HCT116 (cell line): Measurements from ENCODE around the gene SAPCD2. TPM values are rescaled to one million over a fixed set of nuclear protein-coding genes. Genes with fewer than 3 reads are reported as not detected.

Experiments used
- ATAC-seq: fragments of 200-7000 bp; cut with Tn5 transposase; 2 replicates; pipeline ENCODE4 v1.9.1; 2020; ENCODE audit warnings: mild to moderate bottlenecking, moderate library complexity
- BruUV-seq: library from RNA; stranded (reverse); fragments of 400-500 nt; replicated peaks from 2 replicates; lab custom pipeline; 2021; lab: Mats Ljungman, UMichigan
- CTCF ChIA-PET: fragments of 300-600 bp; sonication (Branson Sonifier 250); formaldehyde crosslinking; loops from one replicate; lab custom pipeline; 2021; ENCODE audit warnings: antibody characterized with exemption; lab: Charles Lee
- POLR2A ChIA-PET: fragments of 300-600, 350-600 bp; sonication (Branson Sonifier 250); formaldehyde crosslinking; loops from one replicate; lab custom pipeline; 2021; ENCODE audit warnings: antibody characterized with exemption; lab: Charles Lee
- RAD21 ChIA-PET, 2 experiments: fragments of 300-600 bp; sonication (Branson Sonifier 250); formaldehyde crosslinking; loops; one replicate each; lab custom pipeline; 2023; ENCODE audit warnings: low total read pairs in 2 of 2; ENCODE audit not compliant: uncharacterized antibody in 2 of 2, unreplicated experiment in 2 of 2, low non-redundant PET in 1 of 2; lab: Charles Lee
- DNase-seq: peaks from one replicate; pipeline ENCODE4 v3.0.0-alpha.2; 2010; ENCODE audit warnings: low read depth, low spot score
- H2AFZ ChIP-seq: fragments of 200-600 bp; shearing (Covaris generic), sonication (generic); 2 replicates; pipeline ENCODE4 v1.6.1; 2017; ENCODE audit warnings: low read depth, mixed run types, mixed read lengths, antibody characterized with exemption, low read length; ENCODE audit not compliant: poor library complexity, severe bottlenecking
- H3K27ac ChIP-seq: 2 replicates; pipeline ENCODE4 v1.5.1; 2012; ENCODE audit warnings: low read depth, low read length
- H3K27me3 ChIP-seq: fragments of 200-600 bp; sonication (generic); 2 replicates; pipeline ENCODE4 v1.6.1; 2016; ENCODE audit warnings: mixed run types, low read length, mixed read lengths; ENCODE audit not compliant: insufficient read depth
- H3K36me3 ChIP-seq, 2 experiments: fragments of 200-500 bp in 1 of 2; fragments of 200-600 bp in 1 of 2; sonication (Bioruptor generic) in 1 of 2; sonication (generic) in 1 of 2; 2 replicates each; pipeline versions ENCODE4 v1.5.1 to v1.6.1; 2014 to 2016; ENCODE audit warnings: low read length in 2 of 2, inconsistent platforms in 1 of 2, mixed read lengths in 1 of 2, mixed run types in 1 of 2; ENCODE audit not compliant: insufficient read depth in 2 of 2, control insufficient read depth in 1 of 2
- H3K4me1 ChIP-seq, 2 experiments: fragments of 200-600 bp in 1 of 2; sonication (generic) in 1 of 2; 2 replicates each; pipeline versions ENCODE4 v1.5.1 to v1.6.1; 2012 to 2017; ENCODE audit warnings: low read length in 2 of 2, inconsistent platforms in 1 of 2, mild to moderate bottlenecking in 1 of 2, mixed read lengths in 1 of 2, mixed run types in 1 of 2, moderate library complexity in 1 of 2; ENCODE audit not compliant: insufficient read depth in 2 of 2, control insufficient read depth in 1 of 2
- H3K4me2 ChIP-seq: fragments of 200-600 bp; sonication (generic); 2 replicates; pipeline ENCODE4 v1.6.1; 2017; ENCODE audit warnings: mixed run types, low read length, mixed read lengths
- H3K4me3 ChIP-seq, 2 experiments: fragments of 200-600 bp in 1 of 2; sonication (generic) in 1 of 2; replicated peaks in 1 of 2; 2 replicates each; pipeline ENCODE4 v1.5.1; 2011 to 2016; ENCODE audit warnings: low read length in 2 of 2, control low read depth in 1 of 2, low read depth in 1 of 2, mild to moderate bottlenecking in 1 of 2, mixed read lengths in 1 of 2, mixed run types in 1 of 2
- H3K79me2 ChIP-seq: fragments of 200-600 bp; sonication (generic); 2 replicates; pipeline ENCODE4 v1.6.1; 2017; ENCODE audit warnings: mild to moderate bottlenecking, mixed run types, low read length, moderate library complexity, mixed read lengths; ENCODE audit not compliant: insufficient read depth
- H3K9ac ChIP-seq: fragments of 200-600 bp; sonication (generic); 2 replicates; pipeline ENCODE4 v1.6.1; 2016; ENCODE audit warnings: low read length, mixed read lengths
- H3K9me2 ChIP-seq: fragments of 200-600 bp; sonication (generic), shearing (Covaris generic); 2 replicates; pipeline ENCODE4 v1.6.1; 2017; ENCODE audit warnings: mixed run types, mild to moderate bottlenecking, moderate library complexity; ENCODE audit not compliant: insufficient read depth
- H3K9me3 ChIP-seq, 2 experiments: fragments of 200-500 bp in 1 of 2; fragments of 200-600 bp in 1 of 2; sonication (Bioruptor generic) in 1 of 2; sonication (generic) in 1 of 2; 2 replicates each; pipeline ENCODE4 v1.6.1; 2014 to 2017; ENCODE audit warnings: low read length in 2 of 2, mixed read lengths in 2 of 2, inconsistent platforms in 1 of 2, low read depth in 1 of 2, mild to moderate bottlenecking in 1 of 2, mixed run types in 1 of 2, moderate library complexity in 1 of 2; ENCODE audit not compliant: control insufficient read depth in 1 of 2, insufficient read depth in 1 of 2
- H4K20me1 ChIP-seq: fragments of 200-600 bp; sonication (generic), shearing (Covaris generic); 2 replicates; pipeline ENCODE4 v1.6.1; 2017; ENCODE audit warnings: mixed run types, mild to moderate bottlenecking, moderate library complexity; ENCODE audit not compliant: insufficient read depth
- CBX3 ChIP-seq: IDR thresholded peaks from 2 replicates; pipeline ENCODE4 v1.6.1; 2012; ENCODE audit warnings: low read depth
- CEBPB ChIP-seq: IDR thresholded peaks from 2 replicates; pipeline ENCODE4 v1.6.1; 2012; ENCODE audit warnings: low read depth
- CTCF ChIP-seq, 3 experiments: fragments of 200-600 bp in 1 of 3; sonication (generic) in 1 of 3; IDR thresholded peaks in 2 of 3; conservative IDR thresholded peaks in 1 of 3; 2 replicates each; pipeline ENCODE4 v1.5.1; 2012 to 2017; ENCODE audit warnings: low read depth in 2 of 3, low read length in 2 of 3, antibody characterized with exemption in 1 of 3, borderline replicate concordance in 1 of 3, control low read depth in 1 of 3, mild to moderate bottlenecking in 1 of 3, mixed read lengths in 1 of 3, mixed run types in 1 of 3, moderate library complexity in 1 of 3; ENCODE audit not compliant: insufficient read depth in 1 of 3
- EGR1 ChIP-seq: IDR thresholded peaks from 2 replicates; pipeline ENCODE4 v1.6.1; 2012; ENCODE audit warnings: low read depth
- ELF1 ChIP-seq: IDR thresholded peaks from 2 replicates; pipeline ENCODE4 v1.6.1; 2012; ENCODE audit warnings: low read depth, borderline replicate concordance
- EZH2phosphoT487 ChIP-seq: fragments of 200-600 bp; IDR thresholded peaks from 2 replicates; pipeline ENCODE4 v1.6.1; 2018; ENCODE audit warnings: antibody characterized with exemption, borderline replicate concordance
- FOSL1 ChIP-seq: IDR thresholded peaks from 2 replicates; pipeline ENCODE4 v1.6.1; 2012; ENCODE audit warnings: low read depth
- JUND ChIP-seq: IDR thresholded peaks from 2 replicates; pipeline ENCODE4 v1.6.1; 2012
- POLR2A ChIP-seq: IDR thresholded peaks from 2 replicates; pipeline ENCODE4 v1.7.0; 2011; ENCODE audit warnings: borderline replicate concordance; ENCODE audit not compliant: insufficient read depth, insufficient read length; ENCODE audit errors: extremely low read depth
- POLR2AphosphoS5 ChIP-seq: IDR thresholded peaks from 2 replicates; pipeline ENCODE4 v1.6.1; 2011; ENCODE audit warnings: mild to moderate bottlenecking, low read depth, low read length, moderate library complexity
- REST ChIP-seq: IDR thresholded peaks from 2 replicates; pipeline ENCODE4 v1.6.1; 2012; ENCODE audit warnings: low read depth
- SIN3A ChIP-seq: IDR thresholded peaks from 2 replicates; pipeline ENCODE4 v1.6.1; 2012; ENCODE audit warnings: low read depth
- SP1 ChIP-seq: IDR thresholded peaks from 2 replicates; pipeline ENCODE4 v1.6.1; 2012; ENCODE audit warnings: low read depth
- TCF7L2 ChIP-seq: IDR thresholded peaks from 2 replicates; pipeline ENCODE4 v1.7.0; 2011; ENCODE audit warnings: borderline replicate concordance, inconsistent platforms; ENCODE audit not compliant: insufficient read depth, insufficient read length; ENCODE audit errors: extremely low read depth
- YY1 ChIP-seq: IDR thresholded peaks from 2 replicates; pipeline ENCODE4 v1.6.1; 2011; ENCODE audit warnings: low read length, low read depth, moderate library complexity, mild to moderate bottlenecking; ENCODE audit not compliant: insufficient replicate concordance; ENCODE audit errors: extremely low read depth
- ZFX ChIP-seq: fragments of 450-650 bp; IDR thresholded peaks from 2 replicates; pipeline ENCODE4 v1.6.1; 2017
- ZNF274 ChIP-seq: fragments of 200-500 bp; sonication (Bioruptor generic); IDR thresholded peaks from 2 replicates; pipeline ENCODE4 v1.6.1; 2014; ENCODE audit warnings: mild to moderate bottlenecking, low read depth, low read length, inconsistent platforms
- intact Hi-C: fragments of 100-400 bp; cut with micrococcal nuclease; formaldehyde crosslinking; loops from 2 replicates; pipeline ENCODE4 v1.10.0; 2022
- total RNA-seq: library from RNA; stranded (reverse); gene quantifications from one replicate; pipeline ENCODE4 v1.2.1, GENCODE V29; 2021; ENCODE audit not compliant: unreplicated experiment
- TF ChIP-seq, protein P1 (sequence below): IDR thresholded peaks from 2 replicates; pipeline ENCODE4 v1.6.1; 2012
- TF ChIP-seq, protein P2 (sequence below): IDR thresholded peaks from 2 replicates; pipeline ENCODE4 v1.6.1; 2011; ENCODE audit warnings: mild to moderate bottlenecking, low read length, moderate library complexity; ENCODE audit not compliant: insufficient replicate concordance; ENCODE audit errors: extremely low read depth

Gene SAPCD2
- total RNA-seq, 1 experiment from 2014 or later, result 71.7 TPM

GRCh38 chr9:137112564-137113384, 42.4 kb upstream of the SAPCD2 start:
- H3K79me2 ChIP-seq, result peaks cover 19% of the 10 kb centered on the region
- H2AFZ ChIP-seq, result no peak overlapping the region
- intact Hi-C loops, result no loop called here
- no peaks in the 10 kb centered on the region for H3K27me3 ChIP-seq
- BruUV-seq, result no TSS peak
- H3K4me1 ChIP-seq, result peaks cover 4 to 19% of the 10 kb centered on the region in 2 experiments
- H3K36me3 ChIP-seq, result peaks cover 8 to 47% of the 10 kb centered on the region in 2 experiments; a peak in 3 of 4 replicates
- ChIA-PET POLR2A (no interaction called here), RAD21 (interaction anchor here in 1 of 2 experiments (0.6 kb wide), 1 partner anchor 148 kb away, joined by 4 read pairs; no protein-coding TSS in a partner anchor), CTCF (interaction anchor here (1.2 kb wide), 1 partner anchor 124 kb away, joined by 4 read pairs; no protein-coding TSS in a partner anchor)
- peak overlapping the region; percentile 55; the same call in 1 of the 2 replicates for H3K27ac ChIP-seq
- no peaks in the 10 kb centered on the region for H4K20me1 ChIP-seq
- H3K9ac ChIP-seq, result peak overlapping the region; percentile 47; the same call in 1 of the 2 replicates
- ATAC-seq, result no peak
- H3K4me2 ChIP-seq, result peak overlapping the region; percentile 73
- no peaks in the 10 kb centered on the region for H3K9me2 ChIP-seq
- peak overlapping the region; percentile 45 to 54; a peak in 2 of 4 replicates for H3K4me3 ChIP-seq
- DNase-seq, result no peak
- no peaks in the 10 kb centered on the region for H3K9me3 ChIP-seq
- no peak for TF ChIP-seq EGR1
- no peak for TF ChIP-seq ELF1
- no peak for TF ChIP-seq REST
- TF ChIP-seq TCF7L2, result no peak
- no peak for TF ChIP-seq POLR2AphosphoS5
- no peak for TF ChIP-seq ZFX
- TF ChIP-seq CTCF (IDR thresholded peaks at IDR 0.05 in 2 of 3, conservative IDR thresholded peaks at IDR 0.05 in 1 of 3; ENCODE audit: borderline replicate concordance in 1 of 3, insufficient read depth in 1 of 3, low read depth in 2 of 3, low read length in 2 of 3), result no peak
- no peak for TF ChIP-seq FOSL1
- no peak for TF ChIP-seq YY1
- TF ChIP-seq, protein P1, sequence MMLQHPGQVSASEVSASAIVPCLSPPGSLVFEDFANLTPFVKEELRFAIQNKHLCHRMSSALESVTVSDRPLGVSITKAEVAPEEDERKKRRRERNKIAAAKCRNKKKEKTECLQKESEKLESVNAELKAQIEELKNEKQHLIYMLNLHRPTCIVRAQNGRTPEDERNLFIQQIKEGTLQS, result no peak
- no peak for TF ChIP-seq CEBPB
- TF ChIP-seq POLR2A, result no peak
- no peak for TF ChIP-seq SIN3A
- no peak for TF ChIP-seq SP1
- TF ChIP-seq CBX3, result no peak
- TF ChIP-seq, protein P2, sequence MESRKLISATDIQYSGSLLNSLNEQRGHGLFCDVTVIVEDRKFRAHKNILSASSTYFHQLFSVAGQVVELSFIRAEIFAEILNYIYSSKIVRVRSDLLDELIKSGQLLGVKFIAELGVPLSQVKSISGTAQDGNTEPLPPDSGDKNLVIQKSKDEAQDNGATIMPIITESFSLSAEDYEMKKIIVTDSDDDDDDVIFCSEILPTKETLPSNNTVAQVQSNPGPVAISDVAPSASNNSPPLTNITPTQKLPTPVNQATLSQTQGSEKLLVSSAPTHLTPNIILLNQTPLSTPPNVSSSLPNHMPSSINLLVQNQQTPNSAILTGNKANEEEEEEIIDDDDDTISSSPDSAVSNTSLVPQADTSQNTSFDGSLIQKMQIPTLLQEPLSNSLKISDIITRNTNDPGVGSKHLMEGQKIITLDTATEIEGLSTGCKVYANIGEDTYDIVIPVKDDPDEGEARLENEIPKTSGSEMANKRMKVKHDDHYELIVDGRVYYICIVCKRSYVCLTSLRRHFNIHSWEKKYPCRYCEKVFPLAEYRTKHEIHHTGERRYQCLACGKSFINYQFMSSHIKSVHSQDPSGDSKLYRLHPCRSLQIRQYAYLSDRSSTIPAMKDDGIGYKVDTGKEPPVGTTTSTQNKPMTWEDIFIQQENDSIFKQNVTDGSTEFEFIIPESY, result no peak
- no peak for TF ChIP-seq EZH2phosphoT487
- TF ChIP-seq ZNF274, result no peak
- no peak for TF ChIP-seq JUND
